NCI-H2196 treated with DMSO at 0.1 percent for 48 hours (cell line): Measurements from ENCODE around the gene RNASE11.

ENCODE experiments used
- DNase-seq: peaks from one replicate; lab custom pipeline; 2025; ENCODE audit not compliant: unreplicated experiment; lab: John Stamatoyannopoulos, UW

RNASE11 gene

GRCh38 chr14:20546877-20547276, 40.9 kb downstream of the RNASE11 start:
- DNase-seq, result no peak

- DNase-seq, result no peak
Measured at GRCh38 chr14:20539906-20540305, 47.9 kb downstream of the RNASE11 start.
